BLaER1 treated with 17β-estradiol and CSF1 and Interleukin-3, amounts not matched to agents 10 nM and 100 nM (cell line): ENCODE data around the gene POPDC3.
A peak's percentile ranks its signal among the peaks of the same experiment; 100 is the strongest.

Experiments used
- H3K27ac ChIP-seq, 11 experiments: shearing (Covaris generic); formaldehyde crosslinking; 2 replicates each; pipeline ENCODE4 v1.8.1; 2022
- H3K27me3 ChIP-seq, 11 experiments: shearing (Covaris generic); formaldehyde crosslinking; 2 replicates each; pipeline ENCODE4 v1.8.1; 2022
- H3K36me3 ChIP-seq, 11 experiments: shearing (Covaris generic); formaldehyde crosslinking; 2 replicates each; pipeline ENCODE4 v1.8.1; 2022
- H3K4me1 ChIP-seq, 10 experiments: shearing (Covaris generic); formaldehyde crosslinking; 2 replicates each; pipeline ENCODE4 v1.8.1; 2022
- H3K4me2 ChIP-seq, 11 experiments: shearing (Covaris generic); formaldehyde crosslinking; 2 replicates each; pipeline ENCODE4 v1.8.1; 2022
- H3K4me3 ChIP-seq, 10 experiments: shearing (Covaris generic); formaldehyde crosslinking; 2 replicates each; pipeline ENCODE4 v1.8.1; 2022
- H3K9ac ChIP-seq, 11 experiments: shearing (Covaris generic); formaldehyde crosslinking; 2 replicates each; pipeline ENCODE4 v1.8.1; 2022
- H3K9me3 ChIP-seq, 11 experiments: shearing (Covaris generic); formaldehyde crosslinking; replicated peaks in 1 of 11; 2 replicates each; pipeline ENCODE4 v1.8.1; 2022
- H4K20me1 ChIP-seq, 11 experiments: shearing (Covaris generic); formaldehyde crosslinking; 2 replicates each; pipeline ENCODE4 v1.8.1; 2022
- Cebpa-rat ChIP-seq, 11 experiments: shearing (Covaris generic); IDR thresholded peaks; 2 replicates each; pipeline ENCODE4 v1.8.1; 2022

Gene POPDC3

GRCh38 chr6:105170059-105170458 is 9.8 kb downstream of the POPDC3 start:
- H3K27me3 ChIP-seq = no peaks in the 10 kb centered on the region
- TF ChIP-seq Cebpa-rat (IDR thresholded peaks at IDR 0.05) = no peak
- no peak overlapping the region for H3K4me2 ChIP-seq
- H4K20me1 ChIP-seq = no peaks in the 10 kb centered on the region
- H3K9me3 ChIP-seq = no peaks in the 10 kb centered on the region
- H3K4me3 ChIP-seq = no peak overlapping the region
- H3K4me1 ChIP-seq = peaks cover 0 to 6% (median 0%) of the 10 kb centered on the region in 10 experiments; a peak in 2 of 20 replicates
- no peak overlapping the region for H3K27ac ChIP-seq
- H3K36me3 ChIP-seq = no peaks in the 10 kb centered on the region
- H3K9ac ChIP-seq = no peak overlapping the region

- Histone ChIP-seq H4K20me1 (no peaks in the 10 kb centered on the region), H3K4me3 (no peak overlapping the region), H3K36me3 (no peaks in the 10 kb centered on the region), H3K4me2 (no peak overlapping the region), H3K9me3 (no peaks in the 10 kb centered on the region), H3K27ac (no peak overlapping the region), H3K4me1 (peaks cover 0 to 15% (median 0%) of the 10 kb centered on the region in 10 experiments; a peak in 2 of 20 replicates), H3K27me3 (no peaks in the 10 kb centered on the region), H3K9ac (no peak overlapping the region)
- no peak for TF ChIP-seq Cebpa-rat (IDR thresholded peaks at IDR 0.05)
These were observed 11.9 kb downstream of the POPDC3 start for GRCh38 chr6:105167914-105168313.

- H3K4me3 ChIP-seq = no peak overlapping the region
- H4K20me1 ChIP-seq = no peaks in the 10 kb centered on the region
- H3K27ac ChIP-seq = no peak overlapping the region
- H3K4me2 ChIP-seq = no peak overlapping the region
- H3K36me3 ChIP-seq = no peaks in the 10 kb centered on the region
- H3K9me3 ChIP-seq = no peaks in the 10 kb centered on the region
- peaks cover 0 to 15% (median 0%) of the 10 kb centered on the region in 10 experiments; a peak in 2 of 20 replicates for H3K4me1 ChIP-seq
- TF ChIP-seq Cebpa-rat (IDR thresholded peaks at IDR 0.05) = no peak
- no peak overlapping the region for H3K9ac ChIP-seq
- no peaks in the 10 kb centered on the region for H3K27me3 ChIP-seq
These were observed 15.4 kb downstream of the POPDC3 start for GRCh38 chr6:105164418-105164817.

- Histone ChIP-seq H3K4me1 (peaks cover 0 to 15% (median 0%) of the 10 kb centered on the region in 10 experiments; a peak in 2 of 20 replicates), H3K9ac (no peak overlapping the region), H4K20me1 (no peaks in the 10 kb centered on the region), H3K9me3 (no peaks in the 10 kb centered on the region), H3K27ac (no peak overlapping the region), H3K27me3 (no peaks in the 10 kb centered on the region), H3K4me2 (no peak overlapping the region), H3K4me3 (no peak overlapping the region), H3K36me3 (no peaks in the 10 kb centered on the region)
- no peak for TF ChIP-seq Cebpa-rat (IDR thresholded peaks at IDR 0.05)
These were observed 16.6 kb downstream of the POPDC3 start for GRCh38 chr6:105163183-105163582.

DNA sequence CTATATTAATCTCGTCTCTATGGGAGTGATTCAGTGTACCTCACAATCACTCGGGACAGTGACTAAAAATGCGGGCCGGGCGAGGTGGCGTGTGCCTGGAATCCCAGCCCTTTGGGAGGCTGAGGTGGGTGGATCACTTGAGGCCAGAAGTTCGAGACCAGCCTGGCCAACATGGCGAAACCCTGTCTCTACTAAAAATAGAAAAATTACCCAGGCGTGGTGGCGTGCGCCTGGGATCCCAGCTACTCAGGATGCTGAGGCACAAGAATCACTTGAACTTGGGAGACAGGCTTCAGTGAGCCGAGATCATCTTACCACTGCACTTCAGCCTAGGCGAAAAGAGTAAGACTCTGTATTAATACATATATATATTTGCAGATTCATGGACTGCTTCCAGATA is 17.4 kb downstream of the POPDC3 start:
- Histone ChIP-seq H3K4me1 (peaks cover 0 to 14% (median 0%) of the 10 kb centered on the region in 10 experiments; a peak in 2 of 20 replicates), H4K20me1 (no peaks in the 10 kb centered on the region), H3K27me3 (no peaks in the 10 kb centered on the region), H3K36me3 (no peaks in the 10 kb centered on the region), H3K27ac (no peak overlapping the region), H3K9me3 (no peaks in the 10 kb centered on the region), H3K4me2 (no peak overlapping the region), H3K4me3 (no peak overlapping the region), H3K9ac (no peak overlapping the region)
- no peak for TF ChIP-seq Cebpa-rat (IDR thresholded peaks at IDR 0.05)

DNA sequence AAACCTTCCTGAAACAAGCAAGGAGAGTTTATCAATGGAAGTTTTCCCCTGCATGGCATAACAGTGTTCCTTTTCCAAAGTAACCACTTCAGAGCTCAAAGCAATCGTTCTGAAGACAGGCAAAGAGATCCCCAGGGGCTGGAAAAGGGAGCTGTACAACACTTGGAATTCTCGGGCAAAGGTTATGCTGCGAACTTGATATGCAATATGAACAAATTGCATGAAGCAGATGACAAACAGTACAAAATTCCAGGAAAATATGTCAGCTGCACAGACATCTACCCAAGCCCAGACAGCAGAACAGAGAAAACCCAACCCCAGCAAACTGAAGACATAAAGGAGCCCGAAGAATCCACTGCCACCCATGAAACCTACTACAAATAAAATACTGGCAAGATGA is 18.4 kb downstream of the POPDC3 start:
- TF ChIP-seq Cebpa-rat (IDR thresholded peaks at IDR 0.05) = no peak
- no peak overlapping the region for H3K4me2 ChIP-seq
- no peaks in the 10 kb centered on the region for H4K20me1 ChIP-seq
- no peak overlapping the region for H3K9ac ChIP-seq
- peaks cover 0 to 10% (median 0%) of the 10 kb centered on the region in 10 experiments; a peak in 5 of 20 replicates for H3K4me1 ChIP-seq
- no peaks in the 10 kb centered on the region for H3K27me3 ChIP-seq
- H3K9me3 ChIP-seq = no peaks in the 10 kb centered on the region
- no peak overlapping the region for H3K4me3 ChIP-seq
- H3K27ac ChIP-seq = no peak overlapping the region
- no peaks in the 10 kb centered on the region for H3K36me3 ChIP-seq

GRCh38 chr6:105153676-105154075 is 26.1 kb downstream of the POPDC3 start:
- Histone ChIP-seq H3K9ac (no peak overlapping the region), H3K27ac (no peak overlapping the region), H3K9me3 (no peaks in the 10 kb centered on the region), H3K4me2 (no peak overlapping the region), H4K20me1 (no peaks in the 10 kb centered on the region), H3K27me3 (no peaks in the 10 kb centered on the region), H3K4me3 (no peak overlapping the region), H3K36me3 (no peaks in the 10 kb centered on the region), H3K4me1 (peaks cover 0 to 14% (median 0%) of the 10 kb centered on the region in 10 experiments; a peak in 7 of 20 replicates)
- no peak for TF ChIP-seq Cebpa-rat (IDR thresholded peaks at IDR 0.05)

DNA sequence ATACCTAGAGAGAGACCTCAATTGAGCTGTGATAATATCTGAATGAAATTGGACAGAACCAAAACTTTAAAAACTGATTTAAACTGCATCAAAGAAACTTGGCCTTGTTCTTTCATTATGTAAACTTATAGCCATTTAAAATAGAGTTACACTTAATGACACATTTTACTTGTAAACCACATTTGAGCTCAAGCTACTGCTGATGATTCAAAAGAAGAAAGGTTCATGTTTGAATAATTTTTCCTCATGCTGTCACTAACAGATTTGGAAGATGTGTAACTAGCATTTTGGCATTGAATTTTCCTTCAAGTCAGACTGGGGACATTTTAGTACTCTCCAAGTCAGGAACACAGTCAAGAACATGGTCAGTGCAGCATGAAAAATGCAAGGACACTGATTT is 26.9 kb downstream of the POPDC3 start:
- no peaks in the 10 kb centered on the region for H3K9me3 ChIP-seq
- no peak for TF ChIP-seq Cebpa-rat (IDR thresholded peaks at IDR 0.05)
- no peaks in the 10 kb centered on the region for H3K36me3 ChIP-seq
- H3K4me1 ChIP-seq = peaks cover 0 to 14% (median 0%) of the 10 kb centered on the region in 10 experiments; a peak in 7 of 20 replicates
- H3K4me3 ChIP-seq = no peak overlapping the region
- H4K20me1 ChIP-seq = no peaks in the 10 kb centered on the region
- H3K9ac ChIP-seq = no peak overlapping the region
- H3K27ac ChIP-seq = no peak overlapping the region
- no peaks in the 10 kb centered on the region for H3K27me3 ChIP-seq
- H3K4me2 ChIP-seq = no peak overlapping the region

- H3K9ac ChIP-seq = no peak overlapping the region
- TF ChIP-seq Cebpa-rat (IDR thresholded peaks at IDR 0.05) = no peak
- H3K36me3 ChIP-seq = no peaks in the 10 kb centered on the region
- H3K27me3 ChIP-seq = no peaks in the 10 kb centered on the region
- H3K9me3 ChIP-seq = no peaks in the 10 kb centered on the region
- no peak overlapping the region for H3K27ac ChIP-seq
- H3K4me2 ChIP-seq = no peak overlapping the region
- peaks cover 0 to 14% (median 0%) of the 10 kb centered on the region in 10 experiments; a peak in 7 of 20 replicates for H3K4me1 ChIP-seq
- no peaks in the 10 kb centered on the region for H4K20me1 ChIP-seq
- no peak overlapping the region for H3K4me3 ChIP-seq
These were observed 28.2 kb downstream of the POPDC3 start for GRCh38 chr6:105151644-105152043.

DNA sequence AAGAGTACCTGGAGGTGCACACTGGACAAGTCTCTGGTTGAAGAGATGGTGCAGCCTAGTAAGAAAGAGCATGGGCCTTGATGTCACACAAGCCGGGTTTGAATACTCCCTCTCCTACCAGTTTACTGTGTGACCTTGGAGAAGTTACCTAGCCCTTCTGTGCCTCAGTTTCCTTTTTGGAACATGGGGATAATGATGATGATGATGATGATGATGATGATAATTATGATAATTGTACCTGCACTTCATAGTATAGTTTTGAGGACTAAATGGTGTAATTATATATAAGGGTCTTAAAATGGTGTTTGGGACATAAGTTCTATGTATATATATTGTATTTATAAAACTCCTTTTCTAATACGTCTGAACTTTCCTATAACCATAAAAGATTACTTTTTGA is 41.7 kb downstream of the POPDC3 start:
- Histone ChIP-seq H3K9me3 (no peaks in the 10 kb centered on the region), H3K36me3 (0 out of 22 replicates have a peak, but pooled peaks cover 0 to 2% (median 0%) of the 10 kb centered on the region in 11 experiments), H3K27me3 (peaks cover 0 to 15% (median 8%) of the 10 kb centered on the region in 11 experiments; a peak in 12 of 22 replicates), H3K4me3 (no peak overlapping the region), H3K4me2 (peak overlapping the region in 6 of 11 experiments; percentile 88 to 97 (median 94); a peak in 8 of 22 replicates), H4K20me1 (no peaks in the 10 kb centered on the region; a peak in 1 of 22 replicates), H3K27ac (no peak overlapping the region), H3K9ac (no peak overlapping the region), H3K4me1 (peaks cover 0 to 14% (median 5%) of the 10 kb centered on the region in 10 experiments; a peak in 7 of 20 replicates)
- TF ChIP-seq Cebpa-rat (IDR thresholded peaks at IDR 0.05) = no peak
